ENCODE results near the gene CEP19. TPM values are rescaled to one million over a fixed set of nuclear protein-coding genes. Genes with fewer than 3 reads are reported as not detected.
"Not testable (repeated sequence)": the region's sequence is repeated elsewhere in the genome, so short reads cannot be mapped to it uniquely, and the experiment has no call there.

CEP19 gene, protein sequence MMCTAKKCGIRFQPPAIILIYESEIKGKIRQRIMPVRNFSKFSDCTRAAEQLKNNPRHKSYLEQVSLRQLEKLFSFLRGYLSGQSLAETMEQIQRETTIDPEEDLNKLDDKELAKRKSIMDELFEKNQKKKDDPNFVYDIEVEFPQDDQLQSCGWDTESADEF
- 1 to 10 TPM; 4.8 to 5.7 TPM for total RNA-seq

DNA sequence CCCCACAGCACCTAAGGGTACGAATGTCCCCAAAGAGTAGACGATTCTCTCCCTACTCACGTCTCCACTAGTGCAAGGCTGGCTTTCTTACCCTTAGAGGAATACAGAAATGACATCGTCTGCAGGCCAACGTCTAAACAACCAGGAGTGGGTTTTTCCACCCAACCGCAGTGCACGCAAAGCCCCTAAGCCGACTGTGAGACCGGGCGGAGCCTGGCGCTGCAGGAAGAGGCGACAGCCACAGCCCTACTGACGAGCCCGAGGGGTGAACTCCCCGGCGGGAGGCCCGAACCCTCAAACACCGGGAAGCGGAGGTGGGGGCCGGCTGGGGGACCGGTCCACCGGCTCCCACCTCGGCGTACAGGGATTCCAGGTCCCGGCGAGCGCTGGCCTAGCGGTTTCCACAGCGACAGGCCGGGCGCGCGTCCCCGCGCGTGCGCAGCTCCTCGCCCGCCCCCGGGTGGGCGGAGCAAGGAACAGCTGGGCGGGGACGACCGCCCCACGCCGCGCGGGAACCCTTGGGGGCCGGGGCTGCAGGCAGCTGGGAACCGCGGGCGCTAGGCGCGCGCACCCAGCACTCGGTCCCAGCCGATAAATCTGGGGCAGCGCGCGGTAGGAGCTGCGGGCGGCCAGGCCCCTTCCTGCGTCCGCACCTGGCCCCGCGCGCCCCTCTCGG, at the start of gene CEP19, which contains the start of gene PIGX:
Gene CEP19, minus strand, starts transcription at position 413 of the 676 bp plus-strand sequence. CDS start 3,593 bp downstream, outside the sequence.
Gene PIGX, plus strand, starts transcription at position 540 of the 676 bp plus-strand sequence.
- peaks cover 5% of the 10 kb centered on the region for H3K36me3 Mint-ChIP-seq
- DNase-seq (peak; percentile 96), ATAC-seq (ENCODE audit: low read depth) (peak; percentile 81)
- peaks cover 24% of the 10 kb centered on the region for H3K4me1 Mint-ChIP-seq
- H3K9me3 Mint-ChIP-seq: no peaks in the 10 kb centered on the region
- POLR2A ChIA-PET: interaction anchor here (0.6 to 3.5 kb wide), 10 partner anchors 9 to 848 kb away, joined by 3 to 28 read pairs (median 4); partner anchors contain the start of genes DYNLT2B, FBXO45, NRROS and PAK2
- H3K4me3 Mint-ChIP-seq: peak within 1 kb of the TSS; percentile 95
- peak within 1 kb of the TSS; percentile 95 for H3K27ac Mint-ChIP-seq
- no peaks in the 10 kb centered on the region for H3K27me3 Mint-ChIP-seq

DNA sequence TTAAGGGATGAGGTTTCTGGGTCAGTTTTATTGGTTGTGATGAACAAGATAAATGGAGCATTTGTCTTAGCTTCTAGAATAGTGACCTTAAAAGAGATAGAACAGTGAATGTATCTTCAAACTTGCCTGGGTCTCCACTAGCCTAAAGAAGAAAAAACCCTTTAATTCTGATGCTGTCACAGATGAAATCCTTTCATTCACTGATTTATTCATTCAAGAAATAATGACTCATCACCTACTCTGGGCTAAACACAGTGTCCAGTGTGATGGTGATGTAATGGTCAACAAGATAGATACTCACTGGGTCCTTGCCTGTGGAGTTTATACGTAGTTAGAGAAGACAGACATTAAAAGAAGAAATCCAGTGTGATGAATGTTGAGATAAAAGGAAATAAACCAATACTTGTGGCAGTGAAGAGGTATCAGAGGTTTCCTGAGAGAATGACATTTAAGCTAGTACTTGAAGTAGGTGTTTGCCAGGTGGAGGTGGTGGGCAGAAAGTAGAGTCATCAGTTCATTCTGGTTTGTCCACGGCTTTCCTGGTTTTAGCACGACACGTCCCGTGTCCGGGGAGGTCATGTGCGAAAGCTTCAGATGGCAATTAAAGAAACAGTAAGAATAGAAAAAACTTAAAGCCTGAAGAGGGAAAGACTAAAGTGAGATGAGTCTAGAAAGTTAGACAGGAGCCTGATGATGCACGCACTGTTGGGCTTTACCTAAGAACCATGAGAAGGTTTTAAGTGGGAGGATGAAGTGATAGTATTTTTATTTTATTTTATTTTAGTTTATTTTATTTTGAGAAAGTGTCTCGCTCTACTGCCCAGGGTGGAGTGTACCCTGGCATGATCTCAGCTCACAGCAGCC, 46.1 kb upstream of the CEP19 start:
- Mint-ChIP-seq H3K27ac (peak overlapping the region; percentile 17), H3K36me3 (peaks cover 59% of the 10 kb centered on the region), H3K4me1 (peaks cover 29% of the 10 kb centered on the region), H3K4me3 (no peak overlapping the region), H3K9me3 (peaks cover 7% of the 10 kb centered on the region), H3K27me3 (no peaks in the 10 kb centered on the region)
- DNase-seq (no peak), ATAC-seq (ENCODE audit: low read depth) (no peak)
- POLR2A ChIA-PET: interaction anchor here (0.7 to 1.6 kb wide), 2 partner anchors 17 to 214 kb away, joined by 3 to 4 read pairs; no protein-coding TSS in a partner anchor

DNA sequence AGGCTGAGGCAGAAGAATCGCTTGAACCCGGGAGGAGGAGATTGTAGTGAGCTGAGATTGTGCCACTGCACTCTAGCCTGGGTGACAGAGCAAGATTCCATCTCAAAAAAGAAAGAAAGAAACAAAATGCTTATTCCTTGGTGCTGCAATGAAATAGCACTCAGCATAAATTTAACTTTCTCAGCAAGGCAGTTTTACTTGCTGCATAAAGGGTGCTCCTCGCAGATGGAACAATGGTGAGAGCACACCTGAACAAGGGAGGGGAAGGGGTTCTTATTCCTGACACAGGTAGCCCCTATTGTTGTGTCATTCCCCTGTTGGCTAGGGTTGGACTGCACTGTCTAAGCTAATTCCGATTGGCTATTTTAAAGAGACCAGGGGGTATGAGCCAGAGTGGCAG, 44.7 kb upstream of the CEP19 start:
- H3K27ac Mint-ChIP-seq: no peak overlapping the region
- POLR2A ChIA-PET: no interaction called here
- peaks cover 7% of the 10 kb centered on the region for H3K9me3 Mint-ChIP-seq
- peaks cover 62% of the 10 kb centered on the region for H3K36me3 Mint-ChIP-seq
- DNase-seq (no peak), ATAC-seq (ENCODE audit: low read depth) (no peak)
- no peaks in the 10 kb centered on the region for H3K27me3 Mint-ChIP-seq
- peaks cover 29% of the 10 kb centered on the region for H3K4me1 Mint-ChIP-seq
- H3K4me3 Mint-ChIP-seq: no peak overlapping the region

DNA sequence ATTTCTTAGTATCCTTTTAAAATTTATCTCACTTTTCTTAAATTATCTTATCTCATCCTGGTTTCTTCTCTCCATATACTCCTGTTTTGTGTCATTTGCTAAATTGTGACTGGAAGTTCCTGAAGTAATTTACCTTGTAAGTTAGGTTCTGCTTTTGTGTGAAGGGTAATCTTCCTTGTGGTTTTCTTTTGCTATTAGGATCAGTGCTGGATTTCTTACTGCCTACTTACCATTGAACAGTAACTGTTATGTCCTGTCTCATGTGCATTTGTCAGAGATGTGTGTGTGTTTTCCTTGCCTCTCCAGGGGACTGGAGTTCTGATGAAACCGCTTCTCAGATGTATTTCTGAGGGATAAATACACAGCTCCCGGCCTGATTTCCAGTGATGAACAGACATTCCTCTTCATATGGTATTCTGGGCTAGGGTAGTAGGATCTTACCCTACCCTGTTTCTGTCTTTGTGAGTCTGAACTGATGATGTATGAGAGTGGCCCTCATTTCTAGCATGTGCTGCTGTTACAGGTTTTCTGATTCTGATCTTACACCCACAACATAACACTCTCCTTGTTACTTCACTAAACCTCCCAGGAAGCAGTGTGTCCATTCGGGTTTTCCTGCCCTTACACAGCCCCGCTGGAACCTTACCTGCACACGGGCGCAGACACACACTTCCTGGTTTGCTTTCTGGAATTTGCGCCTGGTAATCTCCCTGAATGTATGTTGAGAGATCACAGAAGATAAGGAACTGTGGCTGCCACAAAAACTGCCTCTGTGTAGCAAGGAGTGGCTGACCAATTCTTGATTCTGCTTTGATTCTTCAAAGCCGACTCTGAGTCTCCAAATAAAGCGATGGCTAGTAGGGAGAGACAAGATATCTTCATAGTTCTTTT, 42.3 kb upstream of the CEP19 start:
- POLR2A ChIA-PET: no interaction called here
- no peak for DNase-seq
- Mint-ChIP-seq H3K27ac (no peak overlapping the region), H3K4me1 (peaks cover 32% of the 10 kb centered on the region), H3K27me3 (no peaks in the 10 kb centered on the region), H3K36me3 (peaks cover 69% of the 10 kb centered on the region), H3K9me3 (peaks cover 7% of the 10 kb centered on the region), H3K4me3 (no peak overlapping the region)
- no peak for ATAC-seq (ENCODE audit: low read depth)

DNA sequence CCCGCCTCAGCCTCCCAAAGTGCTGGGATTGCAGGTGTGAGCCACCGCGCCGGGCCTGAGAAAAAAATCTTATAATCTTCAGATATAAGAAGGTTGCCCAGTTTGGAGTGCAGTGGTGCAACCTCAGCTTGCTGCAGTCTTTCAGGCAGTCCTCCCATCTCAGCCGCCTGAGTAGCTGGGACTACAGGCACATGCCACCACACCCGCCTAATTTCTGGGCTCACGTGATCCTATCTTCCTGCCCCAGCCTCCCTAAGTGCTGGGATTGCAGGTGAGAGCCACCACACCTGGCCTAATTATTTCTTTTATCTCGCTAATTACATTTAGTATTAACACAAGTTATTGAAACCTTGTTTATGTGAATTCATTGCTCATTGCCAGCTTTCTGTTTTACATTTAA, 41.2 kb upstream of the CEP19 start:
- POLR2A ChIA-PET: no interaction called here
- H3K36me3 Mint-ChIP-seq: peaks cover 77% of the 10 kb centered on the region
- DNase-seq: no peak
- H3K4me3 Mint-ChIP-seq: no peak overlapping the region
- no peak overlapping the region for H3K27ac Mint-ChIP-seq
- H3K27me3 Mint-ChIP-seq: no peaks in the 10 kb centered on the region
- H3K4me1 Mint-ChIP-seq: peaks cover 36% of the 10 kb centered on the region
- ATAC-seq (ENCODE audit: low read depth): no peak
- peaks cover 7% of the 10 kb centered on the region for H3K9me3 Mint-ChIP-seq

DNA sequence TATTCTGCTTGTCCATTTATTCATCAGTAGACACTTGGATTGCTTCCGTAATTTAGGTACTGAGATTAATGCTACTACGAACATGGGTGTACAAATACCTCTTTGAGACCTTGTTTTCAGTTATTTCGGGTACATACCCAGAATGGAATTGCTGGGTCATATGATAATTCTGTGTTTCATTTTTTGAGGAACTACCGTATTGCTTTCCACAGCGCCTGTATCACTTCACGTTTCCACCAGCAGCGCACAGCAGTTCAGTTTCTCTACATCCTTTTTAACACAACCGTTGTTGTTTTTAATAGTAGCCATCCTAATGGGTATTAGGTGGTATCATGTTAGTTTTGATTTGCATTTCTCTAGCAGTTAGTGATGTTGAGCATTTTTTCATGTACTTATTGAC, 37.1 kb upstream of the CEP19 start:
- Mint-ChIP-seq H3K36me3 (peaks cover 65% of the 10 kb centered on the region), H3K4me3 (no peak overlapping the region), H3K27ac (no peak overlapping the region)

DNA sequence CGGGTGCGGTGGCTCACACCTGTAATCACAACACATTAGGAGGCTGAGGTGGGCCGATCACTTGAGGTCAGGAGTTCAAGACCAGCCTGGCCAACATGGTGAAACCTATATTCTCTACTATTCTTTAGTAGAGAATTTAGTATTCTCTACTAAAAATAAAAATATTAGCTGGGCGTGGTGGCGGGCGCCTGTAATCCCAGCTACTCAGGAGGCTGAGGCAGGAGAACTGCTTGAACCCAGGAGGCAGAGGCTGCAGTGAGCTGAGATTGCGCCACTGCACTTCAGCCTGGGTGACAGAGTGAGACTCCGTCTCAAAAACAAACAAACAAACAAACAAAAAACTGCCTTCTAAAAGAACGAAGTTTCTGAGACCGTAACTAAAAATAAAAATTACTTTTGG, 31.5 kb upstream of the CEP19 start:
- H3K27me3 Mint-ChIP-seq; H3K9me3 Mint-ChIP-seq; H3K4me3 Mint-ChIP-seq; H3K27ac Mint-ChIP-seq; DNase-seq; POLR2A ChIA-PET; ATAC-seq (ENCODE audit: low read depth): not testable (repeated sequence)
- Mint-ChIP-seq H3K4me1 (peaks cover 24% of the 10 kb centered on the region), H3K36me3 (peaks cover 32% of the 10 kb centered on the region)

More for the DNA sequence above, 37.1 kb upstream of the CEP19 start:
- Mint-ChIP-seq H3K9me3 (peaks cover 8% of the 10 kb centered on the region), H3K27me3 (no peaks in the 10 kb centered on the region), H3K4me1 (peaks cover 22% of the 10 kb centered on the region)
- POLR2A ChIA-PET: interaction anchor here (1.5 kb wide), 1 partner anchor 9 kb away, joined by 4 read pairs; the partner anchor contains the start of gene PAK2
- no peak for DNase-seq
- no peak for ATAC-seq (ENCODE audit: low read depth)

DNA sequence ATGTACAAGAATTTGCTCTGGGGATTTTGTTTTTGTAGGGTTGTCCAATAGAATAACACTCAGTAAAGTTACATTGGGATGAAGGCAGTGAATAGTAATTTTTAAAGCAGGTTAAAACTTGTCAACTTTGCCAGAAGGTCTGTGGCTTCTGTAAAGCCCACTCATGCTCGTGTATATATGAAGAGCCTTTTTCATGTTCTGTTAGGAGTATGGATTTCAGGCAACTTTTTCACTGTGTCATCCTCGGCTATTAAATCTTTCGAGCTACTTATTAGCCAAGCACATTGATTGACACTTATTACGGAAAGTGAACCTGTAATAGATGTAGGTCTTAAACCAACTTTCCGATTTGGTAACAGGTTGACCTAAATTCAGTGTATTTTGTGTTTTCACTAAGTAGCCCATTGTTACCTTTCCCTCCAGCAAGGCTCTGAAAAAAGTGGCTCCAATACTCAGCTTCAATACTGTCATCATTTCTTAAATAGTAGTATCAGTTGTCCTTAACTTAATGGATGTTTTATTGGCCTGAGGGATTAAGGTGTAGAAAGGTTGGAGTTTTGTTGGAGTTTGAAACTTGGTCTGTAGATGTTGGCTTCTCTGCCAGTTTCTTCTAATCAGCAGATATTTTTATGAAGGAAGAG, 29.3 kb upstream of the CEP19 start:
- POLR2A ChIA-PET: interaction anchor here (1.5 to 3.1 kb wide), 5 partner anchors 16 to 173 kb away, joined by 4 to 28 read pairs (median 8); partner anchors contain the start of genes CEP19, FBXO45, PIGX and SENP5
- H3K36me3 Mint-ChIP-seq: peaks cover 26% of the 10 kb centered on the region
- H3K9me3 Mint-ChIP-seq: peaks cover 3% of the 10 kb centered on the region
- H3K4me3 Mint-ChIP-seq: peak overlapping the region; percentile 98
- DNase-seq (no peak), ATAC-seq (ENCODE audit: low read depth) (no peak)
- H3K4me1 Mint-ChIP-seq: peaks cover 19% of the 10 kb centered on the region
- H3K27ac Mint-ChIP-seq: peak overlapping the region; percentile 96
- H3K27me3 Mint-ChIP-seq: no peaks in the 10 kb centered on the region

DNA sequence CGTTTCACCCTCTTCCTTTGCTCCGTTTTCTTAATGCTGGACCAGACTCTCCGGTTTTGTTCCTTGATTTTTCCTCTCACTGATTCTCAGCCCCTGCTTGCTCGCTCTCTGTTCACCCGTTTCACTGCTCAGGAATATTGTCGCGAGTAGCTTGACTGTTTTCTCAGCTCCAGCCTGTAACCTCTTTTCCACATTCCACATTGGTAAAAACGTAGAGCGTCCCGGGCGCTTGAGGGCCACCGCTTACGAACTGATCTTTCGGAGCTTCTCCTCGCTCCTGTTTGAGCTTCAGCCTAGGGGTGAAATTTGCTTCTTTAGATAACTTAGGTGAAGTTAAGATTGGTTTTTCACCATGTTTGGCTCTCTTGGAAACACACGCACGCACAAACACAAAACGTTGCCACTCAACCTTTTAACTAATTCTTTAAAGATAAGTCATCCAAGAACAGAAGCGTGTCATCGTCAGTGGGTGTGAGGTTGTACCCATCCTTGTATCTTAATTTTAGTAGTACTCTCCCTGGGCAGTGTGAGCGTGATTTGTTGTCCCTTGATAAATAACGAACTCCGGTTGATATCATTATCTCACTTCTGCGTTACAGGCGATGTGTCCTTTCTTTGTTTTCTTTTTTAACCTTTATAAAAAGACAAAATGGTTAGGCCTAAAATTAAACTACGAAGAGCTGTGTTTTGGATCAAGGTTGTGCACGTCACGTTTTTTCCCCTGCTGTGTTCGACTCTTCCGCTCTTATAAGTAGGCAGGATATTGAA, 28.6 kb upstream of the CEP19 start:
- no peak for DNase-seq
- Mint-ChIP-seq H3K36me3 (peaks cover 22% of the 10 kb centered on the region), H3K27me3 (no peaks in the 10 kb centered on the region), H3K4me1 (peaks cover 19% of the 10 kb centered on the region), H3K27ac (peak overlapping the region; percentile 96), H3K4me3 (peak overlapping the region; percentile 98), H3K9me3 (peaks cover 3% of the 10 kb centered on the region)
- POLR2A ChIA-PET: interaction anchor here (1.2 to 3.1 kb wide), 9 partner anchors 15 to 289 kb away, joined by 4 to 28 read pairs (median 4); partner anchors contain the start of genes CEP19, FBXO45, MELTF and PIGX
- no peak for ATAC-seq (ENCODE audit: low read depth)

DNA sequence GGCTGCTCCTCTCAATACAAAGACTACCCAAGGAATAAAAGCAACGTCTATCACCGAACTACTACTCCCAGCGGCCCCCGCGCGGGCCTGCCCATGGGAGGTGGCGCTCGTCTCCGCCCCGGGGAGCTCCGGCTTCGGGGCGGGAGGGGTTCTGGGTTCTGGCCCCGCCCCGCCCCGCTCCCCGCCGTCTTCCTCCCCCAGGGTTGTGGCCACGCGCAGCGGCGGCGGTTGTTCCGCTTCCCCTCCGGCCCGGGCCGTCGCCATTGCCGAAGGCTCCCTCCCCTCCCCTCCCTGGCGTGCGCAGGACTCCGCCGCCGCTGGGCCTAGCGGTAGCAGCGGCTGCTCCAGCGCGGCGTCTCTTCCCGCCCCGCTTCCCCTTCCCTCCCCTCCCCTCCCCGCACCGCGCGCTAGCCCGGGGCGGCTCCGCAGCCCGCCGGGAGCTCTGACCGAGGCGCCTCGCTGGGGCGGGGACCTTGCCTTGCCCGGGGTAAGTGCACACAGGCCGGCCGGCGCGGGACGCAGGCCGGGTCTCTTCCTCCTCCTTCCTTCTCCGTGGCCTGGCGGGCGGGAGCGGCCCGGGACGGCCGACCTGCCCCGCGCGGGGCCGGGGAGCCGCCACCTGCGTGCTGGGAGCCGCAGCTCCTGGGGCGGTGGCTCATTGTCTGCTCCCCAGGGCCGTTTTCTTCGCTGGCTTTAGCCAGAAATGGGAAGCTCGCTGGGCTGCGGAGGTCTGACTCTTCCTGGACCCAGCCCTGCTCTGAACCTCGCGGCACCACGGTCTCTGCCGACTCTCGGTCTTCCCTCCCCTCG, 27.8 kb upstream of the CEP19 start, which contains the start of gene PAK2:
Gene PAK2, plus strand, starts transcription at position 187 of the 810 bp plus-strand sequence. CDS start 42,790 bp downstream, outside the sequence.
- peaks cover 3% of the 10 kb centered on the region for H3K9me3 Mint-ChIP-seq
- H3K27ac Mint-ChIP-seq: peak within 1 kb of the TSS; percentile 96
- ATAC-seq (ENCODE audit: low read depth): peak; percentile 90
- peaks cover 16% of the 10 kb centered on the region for H3K36me3 Mint-ChIP-seq
- no peaks in the 10 kb centered on the region for H3K27me3 Mint-ChIP-seq
- POLR2A ChIA-PET: interaction anchor here (0.6 to 3.1 kb wide), 15 partner anchors 9 to 467 kb away, joined by 3 to 28 read pairs (median 4); partner anchors contain the start of genes CEP19, FBXO45, MELTF and PIGX
- peak; percentile 91 for DNase-seq
- peaks cover 19% of the 10 kb centered on the region for H3K4me1 Mint-ChIP-seq
- peak within 1 kb of the TSS; percentile 98 for H3K4me3 Mint-ChIP-seq

DNA sequence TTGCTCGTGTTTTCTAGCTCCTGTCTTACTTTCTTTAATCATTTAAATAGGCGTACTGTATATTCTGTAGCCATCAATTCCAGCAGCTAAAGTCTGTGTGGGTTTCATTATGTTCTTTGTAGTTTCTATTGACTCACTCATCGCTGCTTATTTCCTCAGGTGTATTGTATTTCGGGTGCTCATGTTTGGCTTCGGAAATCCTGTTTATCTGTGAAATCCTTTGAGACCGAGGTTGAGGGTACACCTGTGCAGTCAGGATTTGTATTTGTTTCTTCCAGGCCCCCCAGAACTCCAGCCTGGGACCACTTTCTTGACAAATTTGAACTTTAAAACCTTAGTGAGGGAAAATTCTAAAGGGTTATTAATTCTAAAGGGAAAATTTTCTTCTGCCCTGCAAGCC, 25.6 kb upstream of the CEP19 start:
- no peaks in the 10 kb centered on the region for H3K27me3 Mint-ChIP-seq
- peaks cover 24% of the 10 kb centered on the region for H3K36me3 Mint-ChIP-seq
- POLR2A ChIA-PET: no interaction called here
- H3K27ac Mint-ChIP-seq: no peak overlapping the region
- H3K4me1 Mint-ChIP-seq: peaks cover 16% of the 10 kb centered on the region
- H3K4me3 Mint-ChIP-seq: no peak overlapping the region
- DNase-seq: no peak
- ATAC-seq (ENCODE audit: low read depth): no peak
- peaks cover 3% of the 10 kb centered on the region for H3K9me3 Mint-ChIP-seq
